Pancreas (tissue), 10 donors: Measurements from ENCODE around the gene DHPS. TPM values are rescaled to one million over a fixed set of nuclear protein-coding genes. Genes with fewer than 3 reads are reported as not detected.

Source experiments
- ATAC-seq, 4 donors: fragments of 200-7000 bp; cut with Tn5 transposase; one replicate each; pipeline versions ENCODE4 v1.8.0 to v1.9.1; 2020; ENCODE audit warnings: mild to moderate bottlenecking in 4 of 4, moderate library complexity in 4 of 4
- DNase-seq, 6 donors: peaks; one replicate each; pipeline ENCODE4 v3.0.0-alpha.2; 2020
- FAIRE-seq: peaks from 2 replicates; lab custom pipeline; 2012; peaks lifted over from hg19 to GRCh38; lab: Jason Lieb, UNC
- H3K27ac ChIP-seq, 4 donors: fragments of 200-600 bp; sonication (generic); 1 replicate in 3 of 4; 2 replicates in 1 of 4; pipeline versions ENCODE4 v1.5.0 to v1.8.0; 2020
- H3K27me3 ChIP-seq, 4 donors: fragments of 200-600 bp; one replicate each; pipeline ENCODE4 v1.8.0; 2021
- H3K36me3 ChIP-seq, 3 donors: fragments of 200-600 bp; sonication (generic) in 1 of 3; one replicate each; pipeline versions ENCODE4 v1.5.0 to v1.8.0; 2020 to 2021
- H3K4me1 ChIP-seq, 3 donors: fragments of 200-600 bp; one replicate each; pipeline ENCODE4 v1.8.0; 2021
- H3K4me3 ChIP-seq, 4 donors: fragments of 200-600 bp; sonication (generic) in 2 of 4; one replicate each; pipeline versions ENCODE4 v1.5.0 to v1.8.0; 2020 to 2021
- H3K9me3 ChIP-seq, 4 donors: fragments of 200-600 bp; one replicate each; pipeline ENCODE4 v1.8.0; 2021
- CTCF ChIP-seq, 4 donors: fragments of 200-600 bp; sonication (generic) in 3 of 4; IDR thresholded peaks; one replicate each; pipeline versions ENCODE4 v1.5.0 to v1.8.0; 2021; ENCODE audit warnings: antibody characterized with exemption in 4 of 4
- WGBS, 2 donors: extraction: QIAGEN DNeasy Blood & Tissue Kit; methylation state at CpG; one replicate each; pipeline ENCODE4 v1.1.7; 2013; 5-methylcytosine and 5-hydroxymethylcytosine counted together
- intact Hi-C, 3 donors: fragments of 100-400 bp; cut with DNase I; formaldehyde crosslinking; loops; one replicate each; pipeline versions ENCODE4 v1.11.1 to v1.14.2; 2022
- polyA plus RNA-seq, 2 donors: library from polyadenylated mRNA; stranded (reverse); fragments of 200-250 nt; gene quantifications; one replicate each; pipeline ENCODE4 v1.2.3, GENCODE V29; 2013
- total RNA-seq, 6 donors: library from RNA; stranded (reverse); fragmentation: NEBNext Ultra II Directional in 4 of 6; extraction: Animal tissue kit (Norgen Biotek cat#: 25700) in 4 of 6; gene quantifications; one replicate each; pipeline versions ENCODE4 v1.2.1 to v1.2.4, GENCODE V29; 2021 to 2023
- donor health status: healthy with polysubstance abuse.
- donor health status: DM: no; HTN: no; CAD: no; lungs with moderate emphysema.
- donor health status: DM: no; HTN: no; CAD: no.
- donor health status: control.
- donor health status: control.
- donor health status: Bipolar disorder and iron deficiency.
- donor health status: DM: yes; HTN: yes; CAD: no.
- donor health status: DM: no; HTN: no; CAD: no.
- donor health status: DM: no; HTN: no; CAD: no.
- donor health status: DM: yes; HTN: yes; CAD: no.

Gene DHPS
- total and polyA plus RNA-seq, 8 donors: 36.0 to 85.7 (median 49.9) TPM

GRCh38 chr19:12676384-12676792, 5.3 kb downstream of the DHPS start:
- peak; percentile 83 to 87 (median 84) for TF ChIP-seq CTCF (IDR thresholded peaks at IDR 0.05)
- H3K4me1 ChIP-seq: peaks cover 0 to 3% (median 2%) of the 10 kb centered on the region in 3 donors
- peaks cover 3 to 46% (median 23%) of the 10 kb centered on the region in 3 donors for H3K36me3 ChIP-seq
- peak; percentile 71 to 94 (median 87) for DNase-seq
- ATAC-seq: peak; percentile 29 to 69 (median 66)
- H3K27ac ChIP-seq: no peak overlapping the region
- WGBS, 2 donors: 16 to 21% methylated on average over 4 of the region's 4 CpGs
- intact Hi-C loops: loop anchor here in 1 of 3 donors (10.0 kb wide), 1 partner anchor 112 kb away; no protein-coding TSS in a partner anchor
- H3K4me3 ChIP-seq: no peak overlapping the region
- H3K9me3 ChIP-seq: no peaks in the 10 kb centered on the region
- no peak for FAIRE-seq
- H3K27me3 ChIP-seq: no peaks in the 10 kb centered on the region

- Histone ChIP-seq H3K27me3 (no peaks in the 10 kb centered on the region), H3K9me3 (no peaks in the 10 kb centered on the region), H3K4me1 (peaks cover 0 to 3% (median 3%) of the 10 kb centered on the region in 3 donors), H3K36me3 (peaks cover 3 to 46% (median 23%) of the 10 kb centered on the region in 3 donors), H3K4me3 (no peak overlapping the region), H3K27ac (no peak overlapping the region)
- no peak for TF ChIP-seq CTCF (IDR thresholded peaks at IDR 0.05)
- FAIRE-seq (no peak), ATAC-seq (no peak), DNase-seq (no peak)
- intact Hi-C loops: loop anchor here in 1 of 3 donors (10.0 kb wide), 1 partner anchor 111 kb away; no protein-coding TSS in a partner anchor
- WGBS, 2 donors: 77 to 83% methylated on average over 15 of the region's 15 CpGs
Observed at GRCh38 chr19:12675940-12676339, 5.7 kb downstream of the DHPS start.

- DNase-seq: no peak
- no peak for ATAC-seq
- Histone ChIP-seq H3K27ac (no peak overlapping the region), H3K36me3 (peaks cover 3 to 46% (median 23%) of the 10 kb centered on the region in 3 donors), H3K9me3 (no peaks in the 10 kb centered on the region), H3K4me3 (no peak overlapping the region), H3K4me1 (peaks cover 0 to 6% (median 2%) of the 10 kb centered on the region in 3 donors), H3K27me3 (no peaks in the 10 kb centered on the region)
- 93 to 98% methylated on average over 10 of the region's 10 CpGs for WGBS, 2 donors
- intact Hi-C loops: loop anchor here in 1 of 3 donors (10.0 kb wide), 1 partner anchor 111 kb away; no protein-coding TSS in a partner anchor
- no peak for TF ChIP-seq CTCF (IDR thresholded peaks at IDR 0.05)
- FAIRE-seq: no peak
Observed at GRCh38 chr19:12675399-12675798, 6.3 kb downstream of the DHPS start.

GRCh38 chr19:12672744-12673143, 8.9 kb downstream of the DHPS start:
- H3K4me1 ChIP-seq: peaks cover 4 to 17% (median 7%) of the 10 kb centered on the region in 3 donors
- FAIRE-seq (no peak), DNase-seq (no peak), ATAC-seq (no peak)
- H3K36me3 ChIP-seq: peaks cover 3 to 25% (median 16%) of the 10 kb centered on the region in 3 donors
- H3K27ac ChIP-seq: no peak overlapping the region
- no peaks in the 10 kb centered on the region for H3K9me3 ChIP-seq
- H3K27me3 ChIP-seq: no peaks in the 10 kb centered on the region
- 66 to 75% methylated on average over 10 of the region's 10 CpGs for WGBS, 2 donors
- intact Hi-C loops: loop anchor here in 2 of 3 donors (5.0 to 10.0 kb wide), 2 partner anchors 105 to 108 kb away; no protein-coding TSS in a partner anchor
- no peak overlapping the region for H3K4me3 ChIP-seq
- TF ChIP-seq CTCF (IDR thresholded peaks at IDR 0.05): no peak
